ENCODE measurements around the gene RFWD3.

GRCh38 chr16:74601126-74601871 is 65.4 kb downstream of the RFWD3 start:
- TF ChIP-seq BHLHE40 (IDR thresholded peaks at IDR 0.05; ENCODE audit: borderline replicate concordance) = no peak
- no peak for TF ChIP-seq TARDBP (IDR thresholded peaks at IDR 0.05)
- TF ChIP-seq FOXM1 (IDR thresholded peaks at IDR 0.05; ENCODE audit: borderline replicate concordance) = no peak
- no peak for TF ChIP-seq FOXA1 (IDR thresholded peaks at IDR 0.05)
- no peak for TF ChIP-seq HDGF (IDR thresholded peaks at IDR 0.05; ENCODE audit: borderline replicate concordance)
- no peak for TF ChIP-seq ELF4 (IDR thresholded peaks at IDR 0.05)
- no peak for TF ChIP-seq FOXK2 (IDR thresholded peaks at IDR 0.05)
- TF ChIP-seq SP1 (IDR thresholded peaks at IDR 0.05) = no peak
- TF ChIP-seq LEF1 (IDR thresholded peaks at IDR 0.05; ENCODE audit: borderline replicate concordance) = no peak
- no peak for TF ChIP-seq ARNT (IDR thresholded peaks at IDR 0.05)
- TF ChIP-seq ZNF384 (IDR thresholded peaks at IDR 0.05) = no peak
- TF ChIP-seq CTBP1 (IDR thresholded peaks at IDR 0.05; ENCODE audit: borderline replicate concordance) = no peak
- TF ChIP-seq SUZ12 (IDR thresholded peaks at IDR 0.05) = no peak
- no peak for TF ChIP-seq PKNOX1 (IDR thresholded peaks at IDR 0.05)

Data from HEK293T (cell line).